Right cardiac atrium (tissue), 5 donors: Measurements from ENCODE around the gene RBPJL. TPM values are rescaled to one million over a fixed set of nuclear protein-coding genes. Genes with fewer than 3 reads are reported as not detected.

Experiments
- ATAC-seq, 2 donors: fragments of 200-7000 bp; cut with Tn5 transposase; one replicate each; pipeline versions ENCODE4 v1.8.0 to v1.9.1; 2020; ENCODE audit warnings: moderate library complexity in 2 of 2, mild to moderate bottlenecking in 1 of 2
- DNase-seq, 3 donors: peaks; one replicate each; pipeline ENCODE4 v3.0.0-alpha.2; 2020
- H3K27ac ChIP-seq: one replicate; pipeline ENCODE4 v1.5.1; 2013; ENCODE audit warnings: mild to moderate bottlenecking, low read length, control low read depth, moderate library complexity
- H3K27me3 ChIP-seq: one replicate; pipeline ENCODE4 v1.6.1; 2013; ENCODE audit not compliant: control insufficient read depth, insufficient read depth
- H3K4me1 ChIP-seq: one replicate; pipeline ENCODE4 v1.6.1; 2013; ENCODE audit warnings: low read length; ENCODE audit not compliant: control insufficient read depth, insufficient read depth
- H3K4me3 ChIP-seq: one replicate; pipeline ENCODE4 v1.5.1; 2013; ENCODE audit warnings: low read length, control low read depth
- H3K9me3 ChIP-seq: one replicate; pipeline ENCODE4 v1.6.1; 2013; ENCODE audit warnings: low read length; ENCODE audit not compliant: control insufficient read depth
- WGBS: extraction: QIAGEN DNeasy Blood & Tissue Kit; methylation state at CpG from one replicate; pipeline ENCODE4 v1.1.7; 2013; 5-methylcytosine and 5-hydroxymethylcytosine counted together
- intact Hi-C, 4 donors: fragments of 100-400 bp; cut with DNase I; formaldehyde crosslinking; loops; one replicate each; pipeline versions ENCODE4 v1.11.0 to v1.14.0; 2022 to 2023
- long read RNA-seq, 4 donors: library from polyadenylated mRNA; unstranded; transcript quantifications; one replicate each; pipeline ENCODE4 v2.0.0, GENCODE V29; 2020 to 2021
- polyA plus RNA-seq: library from polyadenylated mRNA; stranded (reverse); fragments of 200-250 nt; gene quantifications from one replicate; pipeline ENCODE4 v1.2.3, GENCODE V29; 2013
- total RNA-seq, 4 donors: library from RNA; stranded (reverse); fragmentation: NEBNext Ultra II Directional; extraction: Animal tissue kit (Norgen Biotek cat#: 25700); gene quantifications; one replicate each; pipeline ENCODE4 v1.2.1, GENCODE V29; 2021
- donor health status: healthy with polysubstance abuse.
- donor health status: DM: no; HTN: yes; CAD: no.
- donor health status: DM: no; HTN: no; CAD: no.
- donor health status: DM: no; HTN: yes; CAD: no; lungs with severe emphysema.
- donor health status: DM: yes; HTN: yes; CAD: no.

RBPJL gene
- total RNA-seq (not detected), polyA plus RNA-seq (not detected)
- long read RNA-seq, donor 1: 0 reads
- long read RNA-seq, donor 2: 0 reads
- long read RNA-seq, donor 3: 0 reads
- long read RNA-seq, donor 4: 0 reads

- peak in 1 of 3 donors; percentile 73 for DNase-seq
These were observed at the start of gene RBPJL for GRCh38 chr20:45306431-45306982. RBPJL (plus strand) TSS chr20:45306840; CDS start chr20:45306923, 83 bp downstream.

GRCh38 chr20:45257161-45257560 is 49.5 kb upstream of the RBPJL start:
- DNase-seq: no peak
- intact Hi-C loops: no loop called here
- no peak overlapping the region for H3K4me3 ChIP-seq
- no peaks in the 10 kb centered on the region for H3K9me3 ChIP-seq
- no peaks in the 10 kb centered on the region for H3K4me1 ChIP-seq
- H3K27ac ChIP-seq: no peak overlapping the region
- H3K27me3 ChIP-seq: no peaks in the 10 kb centered on the region
- ATAC-seq: no peak
- WGBS: 79% methylated on average over 3 of the region's 3 CpGs

More at GRCh38 chr20:45306431-45306982, at the start of gene RBPJL:
- no peak within 1 kb of the TSS for H3K27ac ChIP-seq
- 14% methylated on average over 41 of the region's 41 CpGs for WGBS
- no peaks in the 10 kb centered on the region for H3K4me1 ChIP-seq
- ATAC-seq: peak in 1 of 2 donors; percentile 34
- intact Hi-C loops: no loop called here
- H3K27me3 ChIP-seq: no peaks in the 10 kb centered on the region
- no peak within 1 kb of the TSS for H3K4me3 ChIP-seq
- no peaks in the 10 kb centered on the region for H3K9me3 ChIP-seq

GRCh38 chr20:45257711-45258110 is 48.9 kb upstream of the RBPJL start:
- ATAC-seq (no peak), DNase-seq (no peak)
- intact Hi-C loops: no loop called here
- no peak overlapping the region for H3K27ac ChIP-seq
- H3K4me3 ChIP-seq: no peak overlapping the region
- H3K9me3 ChIP-seq: no peaks in the 10 kb centered on the region
- H3K4me1 ChIP-seq: no peaks in the 10 kb centered on the region
- H3K27me3 ChIP-seq: no peaks in the 10 kb centered on the region
- WGBS: 83% methylated on average over 7 of the region's 7 CpGs

GRCh38 chr20:45258259-45258658 is 48.4 kb upstream of the RBPJL start:
- Histone ChIP-seq H3K4me1 (no peaks in the 10 kb centered on the region), H3K27ac (no peak overlapping the region), H3K9me3 (no peaks in the 10 kb centered on the region), H3K4me3 (no peak overlapping the region), H3K27me3 (no peaks in the 10 kb centered on the region)
- WGBS: 93% methylated on average over 3 of the region's 3 CpGs
- DNase-seq (no peak), ATAC-seq (no peak)
- intact Hi-C loops: no loop called here

- no peaks in the 10 kb centered on the region for H3K9me3 ChIP-seq
- WGBS: 44% methylated on average over 2 of the region's 2 CpGs
- H3K27ac ChIP-seq: no peak overlapping the region
- DNase-seq (no peak), ATAC-seq (no peak)
- no peak overlapping the region for H3K4me3 ChIP-seq
- intact Hi-C loops: no loop called here
- H3K27me3 ChIP-seq: no peaks in the 10 kb centered on the region
- no peaks in the 10 kb centered on the region for H3K4me1 ChIP-seq
These were observed 48.0 kb upstream of the RBPJL start for GRCh38 chr20:45258664-45259063.

GRCh38 chr20:45263556-45264266 is 42.9 kb upstream of the RBPJL start:
- no peak overlapping the region for H3K27ac ChIP-seq
- no peak overlapping the region for H3K4me3 ChIP-seq
- DNase-seq: no peak
- intact Hi-C loops: no loop called here
- H3K4me1 ChIP-seq: no peaks in the 10 kb centered on the region
- H3K27me3 ChIP-seq: no peaks in the 10 kb centered on the region
- 76% methylated on average over 3 of the region's 3 CpGs for WGBS
- H3K9me3 ChIP-seq: no peaks in the 10 kb centered on the region
- no peak for ATAC-seq

GRCh38 chr20:45266977-45267376 is 39.7 kb upstream of the RBPJL start:
- no peaks in the 10 kb centered on the region for H3K9me3 ChIP-seq
- H3K4me3 ChIP-seq: no peak overlapping the region
- no peaks in the 10 kb centered on the region for H3K4me1 ChIP-seq
- H3K27me3 ChIP-seq: no peaks in the 10 kb centered on the region
- intact Hi-C loops: no loop called here
- DNase-seq: no peak
- no peak for ATAC-seq
- H3K27ac ChIP-seq: no peak overlapping the region

- Histone ChIP-seq H3K4me3 (no peak overlapping the region), H3K27me3 (no peaks in the 10 kb centered on the region), H3K4me1 (no peaks in the 10 kb centered on the region), H3K9me3 (no peaks in the 10 kb centered on the region), H3K27ac (no peak overlapping the region)
- intact Hi-C loops: no loop called here
- 74% methylated on average over 3 of the region's 3 CpGs for WGBS
- DNase-seq (no peak), ATAC-seq (no peak)
These were observed 38.1 kb upstream of the RBPJL start for GRCh38 chr20:45268531-45268930.

GRCh38 chr20:45269056-45269455 is 37.6 kb upstream of the RBPJL start:
- intact Hi-C loops: no loop called here
- H3K4me1 ChIP-seq: no peaks in the 10 kb centered on the region
- H3K27me3 ChIP-seq: no peaks in the 10 kb centered on the region
- 71% methylated on average over 3 of the region's 3 CpGs for WGBS
- ATAC-seq (no peak), DNase-seq (no peak)
- no peak overlapping the region for H3K27ac ChIP-seq
- no peaks in the 10 kb centered on the region for H3K9me3 ChIP-seq
- H3K4me3 ChIP-seq: no peak overlapping the region

GRCh38 chr20:45269754-45270270 is 36.8 kb upstream of the RBPJL start:
- DNase-seq (no peak), ATAC-seq (no peak)
- no peaks in the 10 kb centered on the region for H3K4me1 ChIP-seq
- no peaks in the 10 kb centered on the region for H3K9me3 ChIP-seq
- no peak overlapping the region for H3K27ac ChIP-seq
- no peaks in the 10 kb centered on the region for H3K27me3 ChIP-seq
- intact Hi-C loops: no loop called here
- no peak overlapping the region for H3K4me3 ChIP-seq
- 80% methylated on average over 4 of the region's 4 CpGs for WGBS

GRCh38 chr20:45275338-45275737 is 31.3 kb upstream of the RBPJL start:
- 61% methylated on average over 3 of the region's 3 CpGs for WGBS
- no peaks in the 10 kb centered on the region for H3K4me1 ChIP-seq
- H3K27me3 ChIP-seq: no peaks in the 10 kb centered on the region
- intact Hi-C loops: no loop called here
- ATAC-seq: no peak
- H3K27ac ChIP-seq: no peak overlapping the region
- no peak for DNase-seq
- H3K9me3 ChIP-seq: no peaks in the 10 kb centered on the region
- no peak overlapping the region for H3K4me3 ChIP-seq
